ENCODE measurements around the gene NQO2.

Gene NQO2

DNA sequence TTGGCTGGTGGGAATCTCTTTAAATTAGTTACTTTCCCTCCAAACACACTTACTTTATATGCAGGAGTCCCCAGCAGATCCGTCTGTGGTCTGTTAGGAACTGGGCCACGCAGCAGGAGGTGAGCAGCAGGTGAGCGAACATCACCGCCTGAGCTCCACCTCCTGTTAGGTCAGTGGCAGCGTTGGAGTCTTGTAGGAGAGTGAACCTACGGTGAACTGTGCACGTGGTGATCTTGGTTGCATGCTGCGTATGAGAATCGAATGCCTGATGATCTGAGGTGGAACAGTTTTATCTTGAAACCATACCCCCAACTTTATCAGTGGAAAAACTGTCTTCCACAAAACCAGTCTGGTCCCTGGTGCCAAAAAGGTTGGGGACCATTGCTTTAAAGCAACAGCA lies 33.3 kb upstream of the NQO2 start:
- TF ChIP-seq, protein P1, sequence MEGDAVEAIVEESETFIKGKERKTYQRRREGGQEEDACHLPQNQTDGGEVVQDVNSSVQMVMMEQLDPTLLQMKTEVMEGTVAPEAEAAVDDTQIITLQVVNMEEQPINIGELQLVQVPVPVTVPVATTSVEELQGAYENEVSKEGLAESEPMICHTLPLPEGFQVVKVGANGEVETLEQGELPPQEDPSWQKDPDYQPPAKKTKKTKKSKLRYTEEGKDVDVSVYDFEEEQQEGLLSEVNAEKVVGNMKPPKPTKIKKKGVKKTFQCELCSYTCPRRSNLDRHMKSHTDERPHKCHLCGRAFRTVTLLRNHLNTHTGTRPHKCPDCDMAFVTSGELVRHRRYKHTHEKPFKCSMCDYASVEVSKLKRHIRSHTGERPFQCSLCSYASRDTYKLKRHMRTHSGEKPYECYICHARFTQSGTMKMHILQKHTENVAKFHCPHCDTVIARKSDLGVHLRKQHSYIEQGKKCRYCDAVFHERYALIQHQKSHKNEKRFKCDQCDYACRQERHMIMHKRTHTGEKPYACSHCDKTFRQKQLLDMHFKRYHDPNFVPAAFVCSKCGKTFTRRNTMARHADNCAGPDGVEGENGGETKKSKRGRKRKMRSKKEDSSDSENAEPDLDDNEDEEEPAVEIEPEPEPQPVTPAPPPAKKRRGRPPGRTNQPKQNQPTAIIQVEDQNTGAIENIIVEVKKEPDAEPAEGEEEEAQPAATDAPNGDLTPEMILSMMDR (conservative IDR thresholded peaks at IDR 0.05; ENCODE audit: low read depth, low read length): no peak

DNA sequence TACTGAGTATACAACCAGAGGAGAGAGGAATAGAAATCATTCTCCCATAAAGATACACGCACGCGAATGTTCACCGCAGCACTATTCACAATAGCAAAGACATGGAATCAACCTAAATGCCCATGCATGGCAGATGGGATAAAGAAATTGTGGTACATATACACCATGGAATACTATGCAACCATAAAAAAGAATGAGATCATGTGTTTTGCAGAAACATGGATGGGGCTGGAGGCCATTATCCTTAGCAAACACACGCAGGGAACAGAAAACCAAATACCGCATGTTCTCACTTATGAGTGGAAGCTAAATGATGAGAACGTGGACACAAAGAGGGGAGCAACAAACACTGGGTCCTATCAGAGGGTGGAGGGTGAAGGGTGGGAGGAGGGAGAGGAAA lies 31.8 kb upstream of the NQO2 start:
- Histone ChIP-seq H3K36me3 (ENCODE audit: insufficient read depth) (no peaks in the 10 kb centered on the region), H3K4me3 (IDR thresholded peaks at IDR 0.05; ENCODE audit: insufficient read depth, low read depth, low read length) (no peak overlapping the region), H3K27me3 (ENCODE audit: insufficient read depth, low read depth) (no peaks in the 10 kb centered on the region), H3K79me2 (ENCODE audit: insufficient read depth, low read depth) (no peaks in the 10 kb centered on the region), H3K9ac (no peak overlapping the region), H3K27ac (no peak overlapping the region), H3K4me1 (ENCODE audit: low read depth, poor library complexity, severe bottlenecking) (no peaks in the 10 kb centered on the region), H4K20me1 (ENCODE audit: insufficient read depth) (no peaks in the 10 kb centered on the region), H2AFZ (ENCODE audit: low read depth) (no peak overlapping the region), H3K4me2 (no peak overlapping the region)
- TF ChIP-seq, protein P1 (conservative IDR thresholded peaks at IDR 0.05; ENCODE audit: low read depth, low read length): no peak

More for the DNA sequence above, 33.3 kb upstream of the NQO2 start:
- H3K79me2 ChIP-seq (ENCODE audit: insufficient read depth, low read depth): no peaks in the 10 kb centered on the region
- H3K4me3 ChIP-seq (IDR thresholded peaks at IDR 0.05; ENCODE audit: insufficient read depth, low read depth, low read length): no peak overlapping the region
- H3K9ac ChIP-seq: no peak overlapping the region
- H2AFZ ChIP-seq (ENCODE audit: low read depth): no peak overlapping the region
- H3K27me3 ChIP-seq (ENCODE audit: insufficient read depth, low read depth): no peaks in the 10 kb centered on the region
- no peaks in the 10 kb centered on the region for H3K4me1 ChIP-seq (ENCODE audit: low read depth, poor library complexity, severe bottlenecking)
- no peaks in the 10 kb centered on the region for H4K20me1 ChIP-seq (ENCODE audit: insufficient read depth)
- H3K36me3 ChIP-seq (ENCODE audit: insufficient read depth): no peaks in the 10 kb centered on the region
- no peak overlapping the region for H3K4me2 ChIP-seq
- no peak overlapping the region for H3K27ac ChIP-seq

DNA sequence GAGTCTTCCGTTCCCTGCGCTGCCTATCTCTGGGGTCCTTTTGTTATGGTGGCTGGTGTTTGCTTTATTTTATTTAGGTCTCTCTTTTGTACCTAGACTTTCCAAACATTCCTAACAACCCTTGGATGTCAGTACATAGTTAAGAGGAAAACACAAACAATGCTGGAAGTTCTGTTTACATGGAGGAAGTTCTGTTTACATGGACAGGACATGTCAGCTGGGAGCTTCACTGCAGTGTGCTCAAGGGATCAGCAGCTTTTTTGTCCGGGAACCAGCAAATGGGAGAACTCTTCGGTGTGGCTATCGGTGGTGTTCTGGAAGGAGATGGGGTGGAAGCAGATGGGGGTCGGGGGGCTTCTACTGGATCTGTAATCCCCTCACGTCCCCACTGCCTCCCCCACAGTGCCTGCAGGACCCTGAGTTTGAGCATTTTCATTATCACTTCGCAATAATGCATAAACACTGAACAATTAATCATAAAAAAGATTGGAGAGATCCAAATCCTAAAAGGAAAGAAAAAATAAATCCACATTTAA lies 31.0 kb upstream of the NQO2 start:
- TF ChIP-seq, protein P1 (conservative IDR thresholded peaks at IDR 0.05; ENCODE audit: low read depth, low read length): no peak
- Histone ChIP-seq H3K27ac (no peak overlapping the region), H3K4me2 (no peak overlapping the region), H3K79me2 (ENCODE audit: insufficient read depth, low read depth) (no peaks in the 10 kb centered on the region), H3K27me3 (ENCODE audit: insufficient read depth, low read depth) (no peaks in the 10 kb centered on the region), H4K20me1 (ENCODE audit: insufficient read depth) (no peaks in the 10 kb centered on the region), H2AFZ (ENCODE audit: low read depth) (no peak overlapping the region), H3K4me1 (ENCODE audit: low read depth, poor library complexity, severe bottlenecking) (no peaks in the 10 kb centered on the region), H3K9ac (no peak overlapping the region), H3K36me3 (ENCODE audit: insufficient read depth) (no peaks in the 10 kb centered on the region), H3K4me3 (IDR thresholded peaks at IDR 0.05; ENCODE audit: insufficient read depth, low read depth, low read length) (no peak overlapping the region)

DNA sequence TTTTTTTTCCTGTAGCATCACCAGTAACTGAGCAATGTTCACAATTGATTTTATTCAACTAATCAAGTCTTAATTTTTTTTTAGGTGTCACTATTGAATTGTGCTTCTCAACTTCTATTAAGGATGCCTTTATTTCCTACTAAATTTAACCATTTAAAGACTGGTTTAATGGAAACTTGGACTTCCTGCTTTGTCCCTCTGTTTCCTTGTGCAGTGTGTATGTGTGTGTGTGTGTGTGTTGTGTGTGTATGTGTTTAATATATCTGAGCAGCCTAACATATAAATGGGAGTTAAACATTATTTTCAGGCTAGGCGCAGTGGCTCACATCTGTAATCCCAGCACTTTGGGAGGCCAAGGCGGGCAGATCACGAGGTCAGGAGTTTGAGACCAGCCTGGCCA lies 30.1 kb upstream of the NQO2 start:
- no peaks in the 10 kb centered on the region for H4K20me1 ChIP-seq (ENCODE audit: insufficient read depth)
- H3K4me3 ChIP-seq (IDR thresholded peaks at IDR 0.05; ENCODE audit: insufficient read depth, low read depth, low read length): no peak overlapping the region
- TF ChIP-seq, protein P1 (conservative IDR thresholded peaks at IDR 0.05; ENCODE audit: low read depth, low read length): no peak
- no peak overlapping the region for H3K4me2 ChIP-seq
- H2AFZ ChIP-seq (ENCODE audit: low read depth): no peak overlapping the region
- no peaks in the 10 kb centered on the region for H3K36me3 ChIP-seq (ENCODE audit: insufficient read depth)
- H3K9ac ChIP-seq: no peak overlapping the region
- no peaks in the 10 kb centered on the region for H3K79me2 ChIP-seq (ENCODE audit: insufficient read depth, low read depth)
- H3K27me3 ChIP-seq (ENCODE audit: insufficient read depth, low read depth): no peaks in the 10 kb centered on the region
- H3K4me1 ChIP-seq (ENCODE audit: low read depth, poor library complexity, severe bottlenecking): no peaks in the 10 kb centered on the region
- H3K27ac ChIP-seq: no peak overlapping the region

Data from KMS-11 (cell line).